Naive thymus-derived CD4-positive, alpha-beta T cell (primary cell): ENCODE measurements around the gene FAM234A. TPM values are rescaled to one million over a fixed set of nuclear protein-coding genes. Genes with fewer than 3 reads are reported as not detected.

Experiments used
- ATAC-seq: fragments of 150-1000 bp; cut with Tn5 transposase; 2 replicates; pipeline ENCODE4 v1.10.0; 2021; ENCODE audit warnings: mild to moderate bottlenecking, moderate library complexity
- CTCF ChIA-PET: fragments of 350-600 bp; sonication (Branson Sonifier 250); formaldehyde crosslinking; loops from one replicate; lab custom pipeline; 2021; ENCODE audit warnings: antibody characterized with exemption; lab: Charles Lee
- POLR2A ChIA-PET: fragments of 350-600 bp; sonication (Branson Sonifier 250); formaldehyde crosslinking; loops from one replicate; lab custom pipeline; 2021; ENCODE audit warnings: antibody characterized with exemption, inconsistent platforms; lab: Charles Lee
- DNase-seq, 9 donors: peaks; one replicate each; pipeline versions ENCODE4 v3.0.0 to v3.0.0-alpha.2; 2020 to 2022; ENCODE audit warnings: mixed read lengths in 1 of 9
- H3K27ac ChIP-seq: one replicate; pipeline ENCODE4 v1.7.0; 2013; ENCODE audit warnings: mild to moderate bottlenecking, low read depth, low read length, moderate library complexity
- H3K27me3 ChIP-seq, 2 donors: one replicate each; pipeline ENCODE4 v1.7.0; 2013; ENCODE audit warnings: low read length in 2 of 2, mild to moderate bottlenecking in 2 of 2, moderate library complexity in 2 of 2; ENCODE audit not compliant: control insufficient read depth in 2 of 2, insufficient read depth in 2 of 2
- H3K36me3 ChIP-seq, 3 experiments: 1 replicate in 2 of 3; 2 replicates in 1 of 3; pipeline ENCODE4 v1.7.0; 2013; ENCODE audit warnings: low read length in 3 of 3, mild to moderate bottlenecking in 3 of 3, moderate library complexity in 1 of 3; ENCODE audit not compliant: insufficient read depth in 3 of 3, control insufficient read depth in 2 of 3
- H3K4me1 ChIP-seq, 2 donors: one replicate each; pipeline ENCODE4 v1.7.0; 2013; ENCODE audit warnings: low read length in 2 of 2, mild to moderate bottlenecking in 2 of 2, moderate library complexity in 1 of 2; ENCODE audit not compliant: control insufficient read depth in 2 of 2, insufficient read depth in 2 of 2
- H3K4me3 ChIP-seq: 2 replicates; pipeline ENCODE4 v1.7.0; 2013; ENCODE audit warnings: mild to moderate bottlenecking, low read length
- H3K9me3 ChIP-seq, 3 experiments: 1 replicate in 2 of 3; 2 replicates in 1 of 3; pipeline ENCODE4 v1.7.0; 2013; ENCODE audit warnings: low read length in 3 of 3; ENCODE audit not compliant: control insufficient read depth in 2 of 3
- H3K27ac Mint-ChIP-seq, 9 donors: one replicate each; pipeline ENCODE4 v1.8.0; 2020 to 2022; ENCODE audit warnings: mixed read lengths in 9 of 9, mild to moderate bottlenecking in 8 of 9, moderate library complexity in 5 of 9, inconsistent platforms in 2 of 9
- H3K27me3 Mint-ChIP-seq, 5 donors: one replicate each; pipeline ENCODE4 v1.8.0; 2021 to 2022; ENCODE audit warnings: mixed read lengths in 5 of 5, mild to moderate bottlenecking in 1 of 5
- H3K36me3 Mint-ChIP-seq, 5 donors: one replicate each; pipeline ENCODE4 v1.8.0; 2020 to 2022; ENCODE audit warnings: mixed read lengths in 5 of 5, mild to moderate bottlenecking in 3 of 5, inconsistent platforms in 1 of 5
- H3K4me1 Mint-ChIP-seq, 7 donors: one replicate each; pipeline ENCODE4 v1.8.0; 2020 to 2022; ENCODE audit warnings: mixed read lengths in 7 of 7, mild to moderate bottlenecking in 3 of 7, inconsistent platforms in 1 of 7
- H3K4me3 Mint-ChIP-seq, 10 donors: one replicate each; pipeline ENCODE4 v1.8.0; 2020 to 2022; ENCODE audit warnings: mild to moderate bottlenecking in 10 of 10, mixed read lengths in 10 of 10, moderate library complexity in 6 of 10, inconsistent platforms in 2 of 10
- H3K9me3 Mint-ChIP-seq, 11 donors: one replicate each; pipeline ENCODE4 v1.8.0; 2020 to 2022; ENCODE audit warnings: mixed read lengths in 11 of 11, mild to moderate bottlenecking in 4 of 11, inconsistent platforms in 1 of 11, moderate library complexity in 1 of 11
- intact Hi-C, 2 donors: fragments of 100-400 bp; cut with micrococcal nuclease; formaldehyde crosslinking; loops; one replicate each; pipeline ENCODE4 v1.15.1; 2023
- polyA plus RNA-seq, 2 donors: library from polyadenylated mRNA; unstranded; fragments of 300-500 nt; fragmentation: Illumina TruSeq; gene quantifications; one replicate each; pipeline ENCODE4 v1.2.3, GENCODE V29; 2021
- total RNA-seq, 6 experiments: library from RNA in 5 of 6; stranded (reverse) in 5 of 6; gene quantifications; 1 replicate in 5 of 6; 2 replicates in 1 of 6; pipeline ENCODE4 v1.2.3 and lab custom pipeline; 2021 to 2026

Gene FAM234A
- total and polyA plus RNA-seq, 7 experiments from 2014 or later: 30.4 to 43.9 (median 32.9) TPM

GRCh38 chr16:275786-276232, 41.2 kb downstream of the FAM234A start, which contains the start of gene RGS11:
TSS of gene RGS11 (minus strand) at chr16:275944. CDS start at chr16:275911, 33 bp downstream.
- Mint-ChIP-seq H3K27ac (peak within 1 kb of the TSS in 1 of 9 donors; percentile 83), H3K27me3 (peaks cover 5 to 37% (median 13%) of the 10 kb centered on the region in 5 donors), H3K9me3 (peaks cover 0 to 2% (median 0%) of the 10 kb centered on the region in 11 donors), H3K36me3 (no peaks in the 10 kb centered on the region), H3K4me1 (peaks cover 0 to 12% (median 8%) of the 10 kb centered on the region in 7 donors), H3K4me3 (peak within 1 kb of the TSS; percentile 10 to 82 (median 60))
- intact Hi-C loops: loop anchor here in 1 of 2 donors (5.0 kb wide), 1 partner anchor 34 kb away; no protein-coding TSS in a partner anchor
- ATAC-seq: no peak
- Histone ChIP-seq H3K27me3 (peaks cover 0 to 3% of the 10 kb centered on the region in 2 donors), H3K36me3 (no peaks in the 10 kb centered on the region), H3K27ac (no peak within 1 kb of the TSS), H3K4me1 (peaks cover 0 to 7% of the 10 kb centered on the region in 2 donors), H3K9me3 (no peaks in the 10 kb centered on the region), H3K4me3 (no peak within 1 kb of the TSS)
- ChIA-PET CTCF (no interaction called here), POLR2A (no interaction called here)
- no peak for DNase-seq

GRCh38 chr16:276426-277077, 41.9 kb downstream of the FAM234A start:
- Histone ChIP-seq H3K4me1 (peaks cover 0 to 7% of the 10 kb centered on the region in 2 donors), H3K9me3 (no peaks in the 10 kb centered on the region), H3K27me3 (peaks cover 0 to 3% of the 10 kb centered on the region in 2 donors), H3K4me3 (no peak overlapping the region), H3K27ac (no peak overlapping the region), H3K36me3 (no peaks in the 10 kb centered on the region)
- peaks cover 5 to 41% (median 13%) of the 10 kb centered on the region in 5 donors for H3K27me3 Mint-ChIP-seq
- DNase-seq (no peak), ATAC-seq (no peak)
- H3K4me3 Mint-ChIP-seq: peak overlapping the region; percentile 6 to 82 (median 60)
- intact Hi-C loops: loop anchor here in 1 of 2 donors (5.0 kb wide), 1 partner anchor 34 kb away; no protein-coding TSS in a partner anchor
- H3K9me3 Mint-ChIP-seq: peaks cover 0 to 2% (median 0%) of the 10 kb centered on the region in 11 donors
- H3K36me3 Mint-ChIP-seq: no peaks in the 10 kb centered on the region
- CTCF ChIA-PET: no interaction called here
- POLR2A ChIA-PET: no interaction called here
- H3K27ac Mint-ChIP-seq: peak overlapping the region in 1 of 9 donors; percentile 83
- peaks cover 0 to 12% (median 8%) of the 10 kb centered on the region in 7 donors for H3K4me1 Mint-ChIP-seq

GRCh38 chr16:278863-279366, 44.3 kb downstream of the FAM234A start:
- POLR2A ChIA-PET: no interaction called here

GRCh38 chr16:279531-279930, 44.9 kb downstream of the FAM234A start:
- peaks cover 0 to 12% (median 8%) of the 10 kb centered on the region in 7 donors for H3K4me1 Mint-ChIP-seq
- CTCF ChIA-PET: no interaction called here
- H3K27ac Mint-ChIP-seq: no peak overlapping the region
- H3K4me3 Mint-ChIP-seq: peak overlapping the region in 5 of 10 donors; percentile 0 to 39 (median 5)
- Histone ChIP-seq H3K27ac (no peak overlapping the region), H3K36me3 (no peaks in the 10 kb centered on the region), H3K9me3 (no peaks in the 10 kb centered on the region), H3K27me3 (peaks cover 0 to 3% of the 10 kb centered on the region in 2 donors), H3K4me3 (no peak overlapping the region), H3K4me1 (peaks cover 0 to 7% of the 10 kb centered on the region in 2 donors)
- H3K36me3 Mint-ChIP-seq: no peaks in the 10 kb centered on the region
- POLR2A ChIA-PET: no interaction called here
- no peak for DNase-seq
- ATAC-seq: no peak
- H3K27me3 Mint-ChIP-seq: peaks cover 5 to 40% (median 13%) of the 10 kb centered on the region in 5 donors
- peaks cover 0 to 2% (median 0%) of the 10 kb centered on the region in 11 donors for H3K9me3 Mint-ChIP-seq
- intact Hi-C loops: loop anchor here in 1 of 2 donors (5.0 kb wide), 1 partner anchor 37 kb away; no protein-coding TSS in a partner anchor

More at GRCh38 chr16:278863-279366, 44.3 kb downstream of the FAM234A start:
- Mint-ChIP-seq H3K4me1 (peaks cover 0 to 12% (median 8%) of the 10 kb centered on the region in 7 donors), H3K36me3 (no peaks in the 10 kb centered on the region), H3K27ac (no peak overlapping the region), H3K27me3 (peaks cover 5 to 44% (median 13%) of the 10 kb centered on the region in 5 donors), H3K4me3 (peak overlapping the region in 4 of 10 donors; percentile 0 to 45 (median 8)), H3K9me3 (peaks cover 0 to 2% (median 0%) of the 10 kb centered on the region in 11 donors)
- intact Hi-C loops: loop anchor here in 1 of 2 donors (5.0 kb wide), 1 partner anchor 37 kb away; no protein-coding TSS in a partner anchor
- peaks cover 0 to 3% of the 10 kb centered on the region in 2 donors for H3K27me3 ChIP-seq
- DNase-seq (peak in 7 of 9 donors; percentile 18 to 62 (median 47)), ATAC-seq (peak; percentile 67)
- CTCF ChIA-PET: no interaction called here
- H3K4me1 ChIP-seq: peaks cover 0 to 7% of the 10 kb centered on the region in 2 donors
- no peaks in the 10 kb centered on the region for H3K9me3 ChIP-seq
- H3K27ac ChIP-seq: no peak overlapping the region
- H3K4me3 ChIP-seq: no peak overlapping the region
- no peaks in the 10 kb centered on the region for H3K36me3 ChIP-seq

GRCh38 chr16:280005-280460, 45.4 kb downstream of the FAM234A start:
- no peak overlapping the region for H3K4me3 ChIP-seq
- no peaks in the 10 kb centered on the region for H3K36me3 ChIP-seq
- Mint-ChIP-seq H3K27me3 (peaks cover 5 to 38% (median 13%) of the 10 kb centered on the region in 5 donors), H3K36me3 (no peaks in the 10 kb centered on the region), H3K27ac (no peak overlapping the region), H3K9me3 (peaks cover 0 to 2% (median 0%) of the 10 kb centered on the region in 11 donors), H3K4me3 (peak overlapping the region in 2 of 10 donors; percentile 5 to 27), H3K4me1 (peaks cover 0 to 12% (median 8%) of the 10 kb centered on the region in 7 donors)
- peaks cover 0 to 7% of the 10 kb centered on the region in 2 donors for H3K4me1 ChIP-seq
- no peak for DNase-seq
- H3K27ac ChIP-seq: no peak overlapping the region
- no peak for ATAC-seq
- peaks cover 0 to 3% of the 10 kb centered on the region in 2 donors for H3K27me3 ChIP-seq
- ChIA-PET CTCF (no interaction called here), POLR2A (no interaction called here)
- H3K9me3 ChIP-seq: no peaks in the 10 kb centered on the region
- intact Hi-C loops: no loop called here

GRCh38 chr16:280552-280951, 45.9 kb downstream of the FAM234A start, which contains the start of gene ARHGDIG:
TSS of gene ARHGDIG (plus strand) at chr16:280591. CDS start at chr16:280681, 90 bp downstream.
- H3K36me3 ChIP-seq: no peaks in the 10 kb centered on the region
- peaks cover 0 to 7% of the 10 kb centered on the region in 2 donors for H3K4me1 ChIP-seq
- no peak within 1 kb of the TSS for H3K4me3 ChIP-seq
- peaks cover 5 to 35% (median 13%) of the 10 kb centered on the region in 5 donors for H3K27me3 Mint-ChIP-seq
- no peaks in the 10 kb centered on the region for H3K36me3 Mint-ChIP-seq
- no peaks in the 10 kb centered on the region for H3K9me3 ChIP-seq
- no peak within 1 kb of the TSS for H3K27ac ChIP-seq
- H3K9me3 Mint-ChIP-seq: peaks cover 0 to 2% (median 0%) of the 10 kb centered on the region in 11 donors
- ATAC-seq (no peak), DNase-seq (no peak)
- H3K27me3 ChIP-seq: peaks cover 0 to 3% of the 10 kb centered on the region in 2 donors
- ChIA-PET POLR2A (no interaction called here), CTCF (no interaction called here)
- H3K4me3 Mint-ChIP-seq: peak within 1 kb of the TSS in 5 of 10 donors; percentile 0 to 55 (median 39)
- peaks cover 0 to 8% (median 8%) of the 10 kb centered on the region in 7 donors for H3K4me1 Mint-ChIP-seq
- intact Hi-C loops: no loop called here
- H3K27ac Mint-ChIP-seq: no peak within 1 kb of the TSS
